Activated naive CD8-positive, alpha-beta T cell treated with anti-CD3 and anti-CD28 coated beads, Interleukin-2, amount 50 U/mL, for 24 hours (primary cell): ENCODE data around the gene HPCAL4.

ENCODE experiments used
- ATAC-seq: fragments of 150-1000 bp; cut with Tn5 transposase; one replicate; pipeline ENCODE4 v1.10.0; 2021
- DNase-seq: peaks from one replicate; pipeline ENCODE4 v3.0.0; 2021
- H3K27ac Mint-ChIP-seq: one replicate; pipeline ENCODE4 v1.8.0; 2021; ENCODE audit warnings: mild to moderate bottlenecking, mixed read lengths
- H3K27me3 Mint-ChIP-seq: one replicate; pipeline ENCODE4 v1.8.0; 2021; ENCODE audit warnings: mixed read lengths
- H3K36me3 Mint-ChIP-seq: one replicate; pipeline ENCODE4 v1.8.0; 2021; ENCODE audit warnings: low read depth, mixed read lengths
- H3K4me1 Mint-ChIP-seq: one replicate; pipeline ENCODE4 v1.8.0; 2021; ENCODE audit warnings: mixed read lengths
- H3K4me3 Mint-ChIP-seq: one replicate; pipeline ENCODE4 v1.8.0; 2021; ENCODE audit warnings: mild to moderate bottlenecking, moderate library complexity, mixed read lengths
- H3K9me3 Mint-ChIP-seq: one replicate; pipeline ENCODE4 v1.8.0; 2021; ENCODE audit warnings: mixed read lengths

HPCAL4 gene

DNA sequence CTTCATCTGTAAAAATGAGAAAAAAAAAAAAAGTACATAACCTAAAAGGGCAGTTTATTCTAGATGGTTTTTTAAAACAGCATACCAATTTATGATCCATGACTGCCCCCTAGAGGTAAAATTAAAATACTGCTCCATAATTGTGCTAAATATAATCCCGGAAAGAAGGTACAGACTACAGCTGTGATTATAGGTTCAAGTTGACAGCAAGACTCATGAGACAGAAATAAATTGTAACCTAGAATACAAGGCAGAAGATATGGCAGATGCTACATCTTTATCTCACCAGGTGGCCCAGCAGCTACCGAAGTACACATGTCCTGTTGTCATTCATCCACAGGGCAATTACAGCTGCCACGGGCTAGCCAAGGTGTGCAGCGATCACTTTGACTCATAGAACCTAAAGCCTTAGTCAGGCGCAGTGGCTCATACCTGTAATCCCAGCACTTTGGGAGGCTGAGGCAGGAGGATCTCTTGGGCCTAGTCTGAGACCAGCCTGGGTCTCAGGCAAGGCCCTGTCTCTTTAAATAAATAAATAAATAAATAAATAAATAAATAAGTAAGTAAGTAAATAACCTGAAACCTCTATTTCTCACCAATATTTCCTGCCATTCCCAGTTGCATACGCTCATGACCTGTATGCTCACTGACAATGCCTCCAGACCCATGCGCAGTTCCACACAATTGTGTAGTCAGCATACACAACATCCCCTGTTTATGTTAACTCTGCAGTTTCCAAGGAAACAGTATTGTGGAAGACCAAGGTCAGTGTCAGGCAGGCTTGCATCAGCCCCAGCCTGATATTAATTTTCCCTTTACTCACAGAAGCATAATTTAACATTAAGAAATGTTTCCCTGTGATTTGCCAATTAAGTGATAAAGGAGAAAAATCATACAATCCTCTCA is 29.1 kb upstream of the HPCAL4 start:
- DNase-seq: no peak
- no peaks in the 10 kb centered on the region for H3K36me3 Mint-ChIP-seq
- H3K27me3 Mint-ChIP-seq: peaks cover 43% of the 10 kb centered on the region

DNA sequence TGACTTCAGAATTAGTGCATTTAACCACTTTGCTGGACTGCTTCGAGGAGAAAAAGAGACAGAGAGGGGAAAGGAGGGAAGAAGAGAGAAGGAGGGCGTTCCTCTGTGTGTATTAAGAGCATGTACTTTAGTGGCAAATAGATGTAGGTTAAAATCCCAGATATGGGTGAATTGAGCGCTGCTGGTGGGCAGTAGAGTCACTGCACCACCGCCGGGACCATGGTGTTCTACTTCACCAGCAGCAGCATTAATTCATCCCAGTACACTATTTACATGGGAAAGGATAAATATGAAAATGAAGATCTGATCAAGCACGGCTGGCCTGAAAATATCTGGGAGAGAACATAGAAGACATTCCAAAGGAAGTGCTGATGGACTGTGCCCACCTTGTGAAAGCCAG is 26.6 kb upstream of the HPCAL4 start:
- H3K4me3 Mint-ChIP-seq: no peak overlapping the region
- DNase-seq: no peak
- no peaks in the 10 kb centered on the region for H3K9me3 Mint-ChIP-seq
- no peaks in the 10 kb centered on the region for H3K36me3 Mint-ChIP-seq
- H3K4me1 Mint-ChIP-seq: no peaks in the 10 kb centered on the region
- no peak overlapping the region for H3K27ac Mint-ChIP-seq
- no peak for ATAC-seq
- H3K27me3 Mint-ChIP-seq: peaks cover 31% of the 10 kb centered on the region

More for the DNA sequence above, 29.1 kb upstream of the HPCAL4 start:
- Mint-ChIP-seq H3K27ac (no peak overlapping the region), H3K9me3 (no peaks in the 10 kb centered on the region), H3K4me1 (no peaks in the 10 kb centered on the region), H3K4me3 (no peak overlapping the region)
- ATAC-seq: peak; percentile 33

DNA sequence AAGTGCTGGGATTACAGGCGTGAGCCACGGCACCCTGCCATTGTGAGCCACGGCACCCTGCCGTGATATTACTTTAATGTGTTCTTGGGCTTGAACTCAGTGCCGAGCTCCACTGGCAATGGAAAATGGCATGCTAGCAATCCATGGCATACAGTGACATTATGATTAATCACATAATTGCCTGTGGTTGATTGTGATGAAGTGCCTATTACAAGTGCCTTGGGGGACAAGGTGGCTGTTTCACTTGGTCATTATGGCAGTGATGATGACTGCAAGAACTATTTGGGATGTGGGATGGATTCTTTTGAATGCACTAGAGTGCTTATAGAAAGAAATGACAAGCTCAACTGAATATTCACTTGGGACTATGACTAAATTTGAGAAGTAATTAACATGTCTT is 22.3 kb upstream of the HPCAL4 start:
- Mint-ChIP-seq H3K27ac (no peak overlapping the region), H3K4me1 (no peaks in the 10 kb centered on the region), H3K4me3 (no peak overlapping the region), H3K36me3 (no peaks in the 10 kb centered on the region), H3K9me3 (no peaks in the 10 kb centered on the region), H3K27me3 (peaks cover 20% of the 10 kb centered on the region)
- ATAC-seq (no peak), DNase-seq (no peak)

GRCh38 chr1:39711966-39712340 is 20.7 kb upstream of the HPCAL4 start:
- ATAC-seq: no peak
- H3K4me3 Mint-ChIP-seq: no peak overlapping the region
- no peaks in the 10 kb centered on the region for H3K4me1 Mint-ChIP-seq
- H3K27ac Mint-ChIP-seq: no peak overlapping the region
- H3K9me3 Mint-ChIP-seq: no peaks in the 10 kb centered on the region
- peaks cover 8% of the 10 kb centered on the region for H3K27me3 Mint-ChIP-seq
- no peaks in the 10 kb centered on the region for H3K36me3 Mint-ChIP-seq
- DNase-seq: no peak

DNA sequence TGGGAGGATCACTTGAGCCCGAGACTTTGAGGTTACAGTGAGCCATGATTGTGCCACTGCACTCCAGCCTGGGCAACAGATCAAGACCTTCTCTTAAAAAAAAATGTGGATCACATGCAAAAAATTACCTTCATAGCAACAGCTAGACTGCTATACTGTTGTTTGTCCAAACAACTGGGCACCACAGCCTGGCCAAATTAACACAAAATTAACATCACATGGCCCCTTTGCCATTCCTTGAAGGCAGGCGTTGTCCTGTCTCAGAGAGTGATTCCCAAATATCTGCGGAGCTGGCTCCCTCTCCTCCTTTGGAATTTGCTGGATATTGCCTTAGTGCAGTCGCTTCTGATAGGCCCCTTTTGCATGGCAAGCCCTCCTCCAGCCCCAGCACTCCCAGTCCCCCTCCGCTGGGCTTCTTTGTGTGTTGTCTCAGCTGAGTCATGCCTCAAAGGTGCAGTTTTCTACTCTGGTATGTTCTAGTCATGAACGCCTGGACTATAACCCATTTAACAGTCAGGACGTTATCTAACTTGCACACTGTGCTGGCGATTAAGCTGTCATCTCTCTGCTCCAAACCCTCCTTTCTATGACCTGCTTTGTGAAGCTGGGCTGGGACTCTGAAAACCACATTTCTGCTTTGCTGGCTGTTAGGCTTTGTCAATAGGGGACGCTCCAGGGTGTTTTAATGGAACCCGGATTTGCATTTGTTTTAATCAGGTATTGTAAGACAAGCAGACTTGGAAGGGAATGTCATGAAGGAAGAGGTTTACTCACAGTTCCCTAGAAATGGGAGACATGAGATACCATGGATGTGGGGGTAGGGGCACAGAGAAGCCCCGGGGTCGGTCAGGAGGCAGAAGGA is 20.1 kb upstream of the HPCAL4 start:
- Mint-ChIP-seq H3K27me3 (peaks cover 2% of the 10 kb centered on the region), H3K4me3 (no peak overlapping the region)
- DNase-seq: no peak

DNA sequence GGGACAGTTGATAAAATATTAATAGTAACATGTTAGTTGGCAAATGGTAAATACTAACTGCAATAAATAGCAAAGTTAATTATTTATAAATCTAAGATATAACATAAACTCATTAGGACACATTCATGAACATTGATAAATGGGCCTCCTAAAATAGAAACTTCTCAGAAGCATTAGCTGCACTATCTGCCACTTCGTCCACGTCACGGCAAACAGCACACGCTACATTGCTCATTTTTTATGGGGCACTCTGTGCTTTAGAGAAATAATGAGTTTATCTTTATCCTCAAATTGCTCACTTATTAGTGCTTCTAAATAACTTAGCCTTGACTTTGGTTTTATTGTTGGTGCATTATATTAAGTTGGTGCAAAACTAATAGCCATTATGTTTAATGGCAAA is 16.3 kb upstream of the HPCAL4 start:
- Mint-ChIP-seq H3K4me1 (no peaks in the 10 kb centered on the region), H3K27me3 (no peaks in the 10 kb centered on the region), H3K36me3 (no peaks in the 10 kb centered on the region), H3K9me3 (no peaks in the 10 kb centered on the region), H3K27ac (no peak overlapping the region), H3K4me3 (no peak overlapping the region)
- ATAC-seq (no peak), DNase-seq (no peak)

More for the DNA sequence above, 20.1 kb upstream of the HPCAL4 start:
- H3K9me3 Mint-ChIP-seq: no peaks in the 10 kb centered on the region
- no peak for ATAC-seq
- H3K4me1 Mint-ChIP-seq: no peaks in the 10 kb centered on the region
- no peak overlapping the region for H3K27ac Mint-ChIP-seq
- H3K36me3 Mint-ChIP-seq: no peaks in the 10 kb centered on the region

- no peaks in the 10 kb centered on the region for H3K4me1 Mint-ChIP-seq
- H3K9me3 Mint-ChIP-seq: no peaks in the 10 kb centered on the region
- DNase-seq (no peak), ATAC-seq (no peak)
- no peaks in the 10 kb centered on the region for H3K36me3 Mint-ChIP-seq
- H3K27me3 Mint-ChIP-seq: peaks cover 9% of the 10 kb centered on the region
- H3K4me3 Mint-ChIP-seq: no peak overlapping the region
- no peak overlapping the region for H3K27ac Mint-ChIP-seq
These were observed 13.5 kb upstream of the HPCAL4 start for GRCh38 chr1:39704757-39705156.

DNA sequence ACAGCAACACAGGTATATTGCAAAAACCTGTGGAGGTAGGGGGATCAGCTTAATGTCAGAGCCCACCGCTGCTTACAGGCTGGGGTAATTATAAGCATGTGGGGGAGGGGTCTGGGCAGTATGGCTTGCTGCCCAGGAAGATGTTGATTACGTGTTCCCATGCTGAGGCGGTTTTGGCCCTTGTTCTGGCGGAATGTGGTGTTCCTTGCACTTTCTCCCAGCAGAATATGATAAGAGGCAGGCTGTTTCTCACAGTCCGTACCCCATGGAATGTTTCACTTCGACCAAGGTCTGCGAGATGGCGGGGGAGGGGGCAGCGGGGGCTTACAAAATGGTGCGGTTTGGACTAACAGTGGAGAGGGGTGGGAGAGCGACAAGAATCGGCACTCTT is 9.8 kb upstream of the HPCAL4 start:
- ATAC-seq (no peak), DNase-seq (no peak)
- no peak overlapping the region for H3K4me3 Mint-ChIP-seq
- peaks cover 21% of the 10 kb centered on the region for H3K27me3 Mint-ChIP-seq
- H3K36me3 Mint-ChIP-seq: no peaks in the 10 kb centered on the region
- no peaks in the 10 kb centered on the region for H3K9me3 Mint-ChIP-seq
- no peak overlapping the region for H3K27ac Mint-ChIP-seq
- no peaks in the 10 kb centered on the region for H3K4me1 Mint-ChIP-seq

DNA sequence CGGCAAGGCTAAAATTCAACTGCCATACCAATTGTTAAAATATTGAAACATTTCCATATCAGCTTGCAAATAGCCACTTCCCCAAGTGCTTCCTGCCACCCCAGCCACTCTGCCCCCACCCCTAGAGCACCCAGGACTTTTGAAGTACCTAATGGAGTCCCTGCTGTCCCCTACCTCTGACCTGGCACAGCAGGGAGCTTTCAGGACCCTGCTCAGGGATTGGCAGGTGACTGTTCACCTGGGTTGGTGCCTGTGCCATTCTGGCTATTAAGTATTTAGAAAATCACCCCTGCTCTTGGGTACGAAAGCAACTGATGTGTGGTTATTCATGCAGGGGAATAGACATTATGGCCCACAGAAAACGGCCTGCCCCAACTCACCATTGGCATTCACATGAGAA is 9.1 kb upstream of the HPCAL4 start:
- no peaks in the 10 kb centered on the region for H3K36me3 Mint-ChIP-seq
- ATAC-seq (no peak), DNase-seq (no peak)
- H3K4me1 Mint-ChIP-seq: no peaks in the 10 kb centered on the region
- H3K9me3 Mint-ChIP-seq: no peaks in the 10 kb centered on the region
- peaks cover 24% of the 10 kb centered on the region for H3K27me3 Mint-ChIP-seq
- no peak overlapping the region for H3K4me3 Mint-ChIP-seq
- no peak overlapping the region for H3K27ac Mint-ChIP-seq

- H3K27me3 Mint-ChIP-seq: peaks cover 28% of the 10 kb centered on the region
- ATAC-seq (no peak), DNase-seq (no peak)
- no peaks in the 10 kb centered on the region for H3K36me3 Mint-ChIP-seq
- no peak overlapping the region for H3K4me3 Mint-ChIP-seq
- no peak overlapping the region for H3K27ac Mint-ChIP-seq
- peaks cover 9% of the 10 kb centered on the region for H3K4me1 Mint-ChIP-seq
- no peaks in the 10 kb centered on the region for H3K9me3 Mint-ChIP-seq
These were observed 8.2 kb upstream of the HPCAL4 start for GRCh38 chr1:39699419-39699818.

DNA sequence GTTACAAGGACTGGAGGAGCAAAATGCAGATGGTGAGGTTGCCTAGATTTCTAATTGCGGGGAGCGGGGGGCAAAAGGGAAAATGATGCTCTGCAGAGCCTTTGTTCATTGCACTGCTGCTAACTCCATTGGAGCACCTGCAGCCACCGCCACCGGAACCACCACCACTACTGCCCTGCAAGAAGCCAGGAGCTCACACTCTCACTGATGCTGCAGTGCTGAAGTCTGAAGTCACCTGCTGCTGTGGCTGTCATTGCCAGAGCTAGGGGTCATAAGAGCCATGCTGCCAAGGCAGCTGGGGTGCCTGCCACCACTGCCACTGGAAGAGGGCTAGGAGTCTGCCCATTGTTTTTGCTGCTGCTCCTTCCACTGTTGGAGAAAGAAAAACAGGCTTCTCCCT is 7.3 kb upstream of the HPCAL4 start:
- Mint-ChIP-seq H3K36me3 (no peaks in the 10 kb centered on the region), H3K27me3 (peaks cover 33% of the 10 kb centered on the region), H3K4me1 (peaks cover 13% of the 10 kb centered on the region), H3K27ac (no peak overlapping the region), H3K9me3 (no peaks in the 10 kb centered on the region), H3K4me3 (no peak overlapping the region)
- ATAC-seq (no peak), DNase-seq (no peak)

- DNase-seq: no peak
- H3K4me1 Mint-ChIP-seq: peaks cover 26% of the 10 kb centered on the region
- H3K9me3 Mint-ChIP-seq: no peaks in the 10 kb centered on the region
- H3K4me3 Mint-ChIP-seq: no peak overlapping the region
- peaks cover 30% of the 10 kb centered on the region for H3K27me3 Mint-ChIP-seq
- H3K27ac Mint-ChIP-seq: no peak overlapping the region
- no peak for ATAC-seq
- H3K36me3 Mint-ChIP-seq: no peaks in the 10 kb centered on the region
These were observed 5.2 kb upstream of the HPCAL4 start for GRCh38 chr1:39696448-39696847.

DNA sequence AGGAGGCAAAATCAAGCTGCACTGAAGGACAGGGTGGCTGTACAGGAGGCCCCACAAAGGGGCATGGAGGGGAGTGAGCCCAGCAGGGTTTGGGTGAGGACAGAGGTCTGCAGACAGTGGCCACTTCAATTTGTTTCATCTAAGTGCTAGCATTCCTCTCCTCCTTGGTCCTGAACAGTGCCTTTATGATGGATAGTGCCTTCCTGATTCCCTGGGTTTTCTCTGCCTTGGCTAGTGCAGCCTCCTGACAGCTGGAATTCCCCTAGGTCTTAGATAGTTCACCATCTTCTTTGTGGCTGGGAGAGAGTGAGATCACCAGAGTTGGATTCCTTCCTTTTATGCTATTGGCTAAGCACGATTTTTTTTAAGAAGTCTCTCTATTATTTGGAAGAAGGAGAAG is 3.8 kb upstream of the HPCAL4 start:
- H3K27me3 Mint-ChIP-seq: peaks cover 31% of the 10 kb centered on the region
- H3K4me3 Mint-ChIP-seq: no peak overlapping the region
- no peak for DNase-seq
- H3K27ac Mint-ChIP-seq: no peak overlapping the region
- no peaks in the 10 kb centered on the region for H3K9me3 Mint-ChIP-seq
- H3K36me3 Mint-ChIP-seq: no peaks in the 10 kb centered on the region
- peaks cover 37% of the 10 kb centered on the region for H3K4me1 Mint-ChIP-seq
- ATAC-seq: no peak

DNA sequence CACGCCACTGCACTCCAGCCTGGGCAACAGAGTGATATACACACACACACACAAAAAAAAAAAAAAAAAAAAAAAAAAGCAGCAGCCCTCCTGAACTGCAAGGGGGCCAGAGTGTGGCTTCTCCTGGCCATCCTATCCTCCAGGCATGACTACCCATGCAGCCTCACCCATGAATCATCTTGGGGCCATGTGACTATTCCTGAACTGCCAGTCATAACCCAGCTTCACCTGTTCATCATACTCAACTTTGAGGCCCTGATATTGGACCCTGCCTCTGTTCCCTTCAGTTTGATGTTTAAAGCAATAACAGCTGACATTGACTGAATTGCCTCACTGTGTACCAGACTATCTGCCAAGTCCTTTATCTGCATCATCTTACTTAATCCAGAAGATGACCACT is 2.8 kb upstream of the HPCAL4 start:
- DNase-seq (no peak), ATAC-seq (peak; percentile 35)
- H3K4me3 Mint-ChIP-seq: no peak overlapping the region
- H3K36me3 Mint-ChIP-seq: no peaks in the 10 kb centered on the region
- peaks cover 44% of the 10 kb centered on the region for H3K4me1 Mint-ChIP-seq
- peaks cover 35% of the 10 kb centered on the region for H3K27me3 Mint-ChIP-seq
- no peak overlapping the region for H3K27ac Mint-ChIP-seq
- H3K9me3 Mint-ChIP-seq: no peaks in the 10 kb centered on the region
